Body of pancreas (tissue), 4 donors: ENCODE measurements around the gene SNTB2. TPM values are rescaled to one million over a fixed set of nuclear protein-coding genes. Genes with fewer than 3 reads are reported as not detected.
A peak's percentile ranks its signal among the peaks of the same experiment; 100 is the strongest.

Experiments
- ATAC-seq: fragments of 150-250 bp; one replicate; pipeline ENCODE4 v1.9.1; 2016
- DNase-seq, 4 donors: peaks; one replicate each; pipeline ENCODE4 v3.0.0-alpha.2; 2019
- H3K27ac ChIP-seq, 4 donors: fragments of 200-600 bp; sonication (generic); 1 replicate in 3 of 4; 2 replicates in 1 of 4; pipeline versions ENCODE4 v1.5.1 to v1.6.1; 2016 to 2019; ENCODE audit warnings: mild to moderate bottlenecking in 1 of 4, mixed read lengths in 1 of 4, moderate library complexity in 1 of 4
- H3K27me3 ChIP-seq, 2 donors: fragments of 200-600 bp; sonication (generic); one replicate each; pipeline ENCODE4 v1.6.0; 2016; ENCODE audit warnings: mild to moderate bottlenecking in 1 of 2
- H3K36me3 ChIP-seq, 2 donors: fragments of 200-600 bp; sonication (generic); replicated peaks in 1 of 2; 2 replicates each; pipeline ENCODE4 v1.5.1; 2016; ENCODE audit warnings: low read depth in 2 of 2; ENCODE audit not compliant: insufficient read depth in 1 of 2
- H3K4me1 ChIP-seq: fragments of 200-600 bp; sonication (generic); one replicate; pipeline ENCODE4 v1.6.0; 2016
- H3K4me3 ChIP-seq, 2 donors: fragments of 200-600 bp; sonication (generic); 1 replicate in 1 of 2; 2 replicates in 1 of 2; pipeline ENCODE4 v1.5.1; 2016 to 2019
- H3K9me3 ChIP-seq, 3 donors: fragments of 200-600 bp; sonication (generic); 1 replicate in 2 of 3; 2 replicates in 1 of 3; pipeline ENCODE4 v1.5.1; 2016
- POLR2A ChIP-seq, 3 donors: fragments of 450-650 bp; IDR thresholded peaks; one replicate each; pipeline ENCODE4 v1.6.1; 2016; ENCODE audit warnings: antibody characterized with exemption in 3 of 3, mild to moderate bottlenecking in 2 of 3
- WGBS, 2 donors: methylation state at CpG; one replicate each; pipeline ENCODE4 v1.1.5; 2017; 5-methylcytosine and 5-hydroxymethylcytosine counted together
- intact Hi-C: fragments of 100-400 bp; cut with DNase I; formaldehyde crosslinking; loops from one replicate; pipeline ENCODE4 v1.15.1; 2023
- total RNA-seq, 2 donors: library from RNA; depleted of rRNA; stranded (reverse); fragments of >200 nt; gene quantifications; one replicate each; pipeline ENCODE4 v1.1.0, GENCODE V29; 2016
- TF ChIP-seq, protein P1 (sequence below), 7 experiments: fragments of 450-650 bp in 4 of 7; fragments of 200-600 bp in 3 of 7; sonication (generic) in 3 of 7; IDR thresholded peaks; one replicate each; pipeline ENCODE4 v1.5.1; 2016 to 2019; ENCODE audit warnings: antibody characterized with exemption in 7 of 7

Gene SNTB2
- total RNA-seq, 2 donors from 2014 or later = 11.2 to 13.5 TPM

DNA sequence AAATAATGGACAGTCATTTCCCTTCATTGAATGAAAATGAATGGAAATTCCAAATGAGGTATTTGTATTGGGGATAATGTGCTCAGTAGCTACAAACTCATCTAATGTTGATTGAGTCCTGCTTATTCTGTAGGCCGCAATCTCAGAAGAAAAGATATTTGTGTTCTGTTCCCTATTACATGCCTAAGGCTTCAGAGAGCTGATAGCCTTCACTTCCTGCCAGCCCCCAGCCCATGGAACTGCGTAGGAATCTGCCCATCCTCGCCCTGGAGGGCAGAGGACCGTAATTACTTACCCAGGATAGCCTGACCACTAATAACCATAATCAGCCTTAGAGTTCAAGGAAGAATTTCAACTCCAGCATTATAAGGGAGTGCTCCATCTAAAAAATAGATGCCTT, 17.9 kb upstream of the SNTB2 start:
- TF ChIP-seq, protein P1, sequence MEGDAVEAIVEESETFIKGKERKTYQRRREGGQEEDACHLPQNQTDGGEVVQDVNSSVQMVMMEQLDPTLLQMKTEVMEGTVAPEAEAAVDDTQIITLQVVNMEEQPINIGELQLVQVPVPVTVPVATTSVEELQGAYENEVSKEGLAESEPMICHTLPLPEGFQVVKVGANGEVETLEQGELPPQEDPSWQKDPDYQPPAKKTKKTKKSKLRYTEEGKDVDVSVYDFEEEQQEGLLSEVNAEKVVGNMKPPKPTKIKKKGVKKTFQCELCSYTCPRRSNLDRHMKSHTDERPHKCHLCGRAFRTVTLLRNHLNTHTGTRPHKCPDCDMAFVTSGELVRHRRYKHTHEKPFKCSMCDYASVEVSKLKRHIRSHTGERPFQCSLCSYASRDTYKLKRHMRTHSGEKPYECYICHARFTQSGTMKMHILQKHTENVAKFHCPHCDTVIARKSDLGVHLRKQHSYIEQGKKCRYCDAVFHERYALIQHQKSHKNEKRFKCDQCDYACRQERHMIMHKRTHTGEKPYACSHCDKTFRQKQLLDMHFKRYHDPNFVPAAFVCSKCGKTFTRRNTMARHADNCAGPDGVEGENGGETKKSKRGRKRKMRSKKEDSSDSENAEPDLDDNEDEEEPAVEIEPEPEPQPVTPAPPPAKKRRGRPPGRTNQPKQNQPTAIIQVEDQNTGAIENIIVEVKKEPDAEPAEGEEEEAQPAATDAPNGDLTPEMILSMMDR (IDR thresholded peaks at IDR 0.05) = no peak
- no peak for TF ChIP-seq POLR2A (IDR thresholded peaks at IDR 0.05)
- no peak overlapping the region for H3K27ac ChIP-seq
- H3K4me3 ChIP-seq = no peak overlapping the region
- ATAC-seq (no peak), DNase-seq (no peak)
- H3K4me1 ChIP-seq = peaks cover 42% of the 10 kb centered on the region
- 97 to 98% methylated on average over 4 of the region's 4 CpGs for WGBS, 2 donors
- H3K9me3 ChIP-seq = no peaks in the 10 kb centered on the region
- no peaks in the 10 kb centered on the region for H3K27me3 ChIP-seq
- intact Hi-C loops = no loop called here
- H3K36me3 ChIP-seq = peaks cover 0 to 20% of the 10 kb centered on the region in 2 donors

DNA sequence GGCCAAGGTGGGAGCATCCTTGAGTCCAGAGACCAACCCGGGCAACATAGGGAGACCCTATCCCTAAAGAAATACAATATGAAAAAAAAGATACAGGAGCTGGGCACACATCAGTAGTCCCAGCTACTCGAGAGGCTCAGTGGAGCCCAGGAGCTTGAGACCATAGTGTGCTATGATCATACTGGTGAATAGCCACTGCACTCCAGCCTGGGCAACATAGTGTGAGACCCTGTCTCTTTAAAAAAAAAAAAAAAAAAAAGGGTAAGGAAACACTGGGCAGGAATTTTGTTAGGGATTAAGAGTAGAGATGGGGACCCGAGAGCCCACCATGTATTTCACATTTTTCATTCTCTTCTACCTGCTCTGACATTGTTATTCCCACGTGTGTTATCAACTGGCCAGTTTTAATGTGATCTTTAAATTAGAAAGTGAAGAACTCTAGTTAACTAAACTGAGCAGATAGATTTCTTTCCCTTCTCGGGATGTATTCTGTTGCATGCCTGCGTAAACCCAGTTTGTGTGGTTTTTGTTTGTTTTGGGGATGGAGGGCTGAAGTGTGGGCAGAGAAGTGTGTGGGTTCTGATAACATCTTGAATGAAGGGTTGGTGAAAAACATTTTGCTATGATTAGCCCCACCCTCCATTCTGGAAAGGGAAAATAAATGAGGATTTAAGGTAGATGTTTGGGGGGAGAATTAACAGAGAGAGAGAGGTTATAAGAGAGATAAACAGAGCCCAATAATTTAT, 17.2 kb upstream of the SNTB2 start:
- WGBS, 2 donors = 49 to 51% methylated on average over 6 of the region's 6 CpGs
- TF ChIP-seq, protein P1 (IDR thresholded peaks at IDR 0.05) = no peak
- no peak for TF ChIP-seq POLR2A (IDR thresholded peaks at IDR 0.05)
- peaks cover 47% of the 10 kb centered on the region for H3K4me1 ChIP-seq
- ATAC-seq (no peak), DNase-seq (no peak)
- no peak overlapping the region for H3K4me3 ChIP-seq
- H3K27ac ChIP-seq = peak overlapping the region in 3 of 4 donors; percentile 22 to 76 (median 65)
- H3K27me3 ChIP-seq = no peaks in the 10 kb centered on the region
- intact Hi-C loops = no loop called here
- peaks cover 0 to 18% of the 10 kb centered on the region in 2 donors for H3K36me3 ChIP-seq
- H3K9me3 ChIP-seq = no peaks in the 10 kb centered on the region

DNA sequence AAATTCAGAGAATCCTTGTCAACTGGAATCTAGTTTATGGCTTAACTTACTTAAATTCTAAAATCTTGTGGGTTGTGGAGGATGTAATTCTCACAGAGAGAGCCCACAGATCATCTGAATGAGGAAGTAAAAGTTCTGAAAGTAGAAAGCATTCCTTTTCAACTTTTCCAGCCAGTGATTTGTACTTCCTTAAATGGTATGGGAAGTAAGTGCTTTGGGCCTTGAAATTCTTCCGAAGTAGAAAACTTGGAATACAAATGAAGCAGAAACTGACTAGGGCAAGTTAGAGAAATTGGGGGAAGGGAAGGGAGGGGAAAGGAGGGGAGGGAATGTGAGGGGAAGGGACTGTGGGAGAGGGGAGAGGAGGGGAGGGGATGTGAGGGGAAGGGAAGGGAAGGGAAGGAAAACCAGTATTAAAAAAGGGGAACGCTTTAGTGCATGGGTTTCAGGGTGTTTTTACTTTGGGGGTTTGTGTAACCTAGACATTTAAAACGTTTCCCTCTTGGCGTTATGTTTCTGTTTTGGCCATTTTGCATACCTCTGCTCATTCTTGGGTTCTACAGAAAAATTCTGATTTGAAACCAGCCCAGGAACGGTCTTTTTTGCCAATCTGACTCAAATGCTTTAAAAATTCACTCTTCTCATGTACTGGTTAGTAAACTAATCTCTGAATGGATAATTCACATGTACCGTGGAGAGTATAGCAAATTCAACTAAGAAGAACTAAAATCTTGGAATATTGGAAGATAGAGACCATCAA, 15.5 kb upstream of the SNTB2 start:
- H3K36me3 ChIP-seq = peaks cover 0 to 7% of the 10 kb centered on the region in 2 donors
- no peak for ATAC-seq
- H3K27ac ChIP-seq = peak overlapping the region in 3 of 4 donors; percentile 31 to 76 (median 65)
- no peaks in the 10 kb centered on the region for H3K9me3 ChIP-seq
- TF ChIP-seq, protein P1 (IDR thresholded peaks at IDR 0.05) = no peak
- TF ChIP-seq POLR2A (IDR thresholded peaks at IDR 0.05) = no peak
- H3K4me1 ChIP-seq = peaks cover 47% of the 10 kb centered on the region
- WGBS, 2 donors = 59 to 71% methylated on average over 6 of the region's 6 CpGs
- no peak for DNase-seq
- H3K27me3 ChIP-seq = no peaks in the 10 kb centered on the region
- intact Hi-C loops = no loop called here
- H3K4me3 ChIP-seq = no peak overlapping the region

DNA sequence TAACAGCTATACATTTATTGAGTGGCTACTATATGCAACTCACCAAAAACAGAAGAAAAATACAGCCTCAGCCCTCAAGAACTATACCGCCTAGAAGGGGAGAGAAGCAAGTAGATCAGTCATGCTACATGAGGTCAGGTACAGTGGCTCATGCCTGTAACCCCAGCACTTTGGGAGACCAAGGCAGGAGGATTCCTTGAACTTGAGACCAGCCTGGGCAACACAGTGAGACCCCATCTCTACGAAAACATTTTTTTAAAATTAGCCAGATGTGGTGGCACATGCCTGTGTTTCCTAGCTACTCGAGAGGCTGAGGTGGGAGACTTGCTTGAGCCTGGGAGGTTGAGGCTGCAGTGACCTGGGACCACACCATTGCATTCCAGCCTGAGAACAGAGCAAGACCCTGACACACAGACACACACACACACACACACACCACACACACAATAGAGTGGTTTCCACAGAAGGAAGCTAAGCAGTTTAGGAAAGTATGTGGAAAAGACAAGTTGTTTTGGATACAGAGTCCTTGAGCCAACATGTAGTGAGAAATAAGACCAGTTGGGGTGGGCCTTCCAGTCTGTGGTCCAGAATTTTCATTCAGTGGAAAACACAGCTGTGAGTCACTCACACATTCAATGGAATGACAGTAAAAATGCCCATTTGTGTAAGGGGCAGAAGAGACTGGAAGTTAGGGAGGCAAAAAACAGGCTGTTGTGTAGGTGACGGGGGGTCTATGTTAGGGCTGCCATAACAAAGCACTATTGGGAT, 10.7 kb upstream of the SNTB2 start:
- intact Hi-C loops = no loop called here
- ATAC-seq (no peak), DNase-seq (no peak)
- Histone ChIP-seq H3K4me1 (peaks cover 47% of the 10 kb centered on the region), H3K27ac (no peak overlapping the region), H3K27me3 (no peaks in the 10 kb centered on the region), H3K36me3 (no peaks in the 10 kb centered on the region), H3K9me3 (no peaks in the 10 kb centered on the region), H3K4me3 (no peak overlapping the region)
- 93 to 99% methylated on average over 4 of the region's 4 CpGs for WGBS, 2 donors
- no peak for TF ChIP-seq POLR2A (IDR thresholded peaks at IDR 0.05)
- TF ChIP-seq, protein P1 (IDR thresholded peaks at IDR 0.05) = no peak
